Measurements from ENCODE around the gene DICER1.

The DICER1 gene

DNA sequence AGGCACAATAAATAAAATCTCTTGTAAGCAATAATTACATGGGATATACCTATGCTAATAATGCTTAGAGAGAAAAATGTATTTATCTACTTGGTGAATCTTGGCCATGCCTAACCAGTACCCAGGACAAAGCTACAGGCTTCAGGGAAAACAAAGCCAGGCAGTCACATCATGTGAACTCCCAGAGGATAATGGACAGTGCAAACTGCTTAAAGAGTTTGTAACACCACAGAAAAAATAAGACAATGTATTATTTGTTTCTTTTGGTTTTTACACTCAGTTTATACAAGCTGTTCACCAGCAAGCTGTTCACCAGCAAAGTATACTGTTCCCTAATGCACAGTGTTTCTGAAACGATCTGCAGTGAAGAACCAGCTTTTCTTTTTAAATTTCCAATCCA is 38.0 kb downstream of the DICER1 start:
- no peak for DNase-seq

DNA sequence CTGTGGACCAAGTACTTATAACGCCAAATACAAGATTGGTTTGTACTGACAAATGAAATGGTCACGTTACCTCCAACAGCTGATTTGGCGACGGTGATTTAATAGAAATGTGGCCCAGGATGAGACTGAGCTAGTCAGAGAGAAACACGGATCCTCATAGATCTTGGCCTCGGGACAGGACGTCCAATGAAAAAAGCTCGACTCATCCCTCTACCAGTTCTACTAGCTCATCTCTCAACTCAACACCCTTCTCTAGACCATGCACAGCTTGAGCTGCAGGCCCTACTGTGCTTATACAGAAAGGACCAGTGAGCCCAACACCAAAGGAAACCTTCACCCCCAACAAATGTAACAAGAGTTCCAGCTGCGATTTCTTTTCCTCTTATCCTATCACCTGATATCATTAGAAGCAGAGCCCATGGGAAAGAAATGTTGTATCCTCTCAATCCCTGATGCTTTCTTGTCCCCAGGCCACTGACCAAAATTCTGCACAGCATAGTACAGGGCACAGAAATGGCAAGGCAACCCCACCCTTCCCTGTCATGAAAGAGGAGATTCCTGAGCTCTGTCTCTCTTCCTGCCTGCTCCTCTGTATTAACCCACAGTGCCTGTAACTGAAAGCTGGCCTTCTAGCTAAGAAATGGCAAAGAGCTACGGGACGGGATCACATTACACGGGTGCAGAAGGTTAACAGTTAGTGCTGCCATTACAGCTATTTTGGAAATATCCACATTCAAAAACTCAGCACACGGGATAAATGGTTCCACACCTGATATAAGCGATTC is 39.2 kb downstream of the DICER1 start:
- DNase-seq = peak; percentile 3

DNA sequence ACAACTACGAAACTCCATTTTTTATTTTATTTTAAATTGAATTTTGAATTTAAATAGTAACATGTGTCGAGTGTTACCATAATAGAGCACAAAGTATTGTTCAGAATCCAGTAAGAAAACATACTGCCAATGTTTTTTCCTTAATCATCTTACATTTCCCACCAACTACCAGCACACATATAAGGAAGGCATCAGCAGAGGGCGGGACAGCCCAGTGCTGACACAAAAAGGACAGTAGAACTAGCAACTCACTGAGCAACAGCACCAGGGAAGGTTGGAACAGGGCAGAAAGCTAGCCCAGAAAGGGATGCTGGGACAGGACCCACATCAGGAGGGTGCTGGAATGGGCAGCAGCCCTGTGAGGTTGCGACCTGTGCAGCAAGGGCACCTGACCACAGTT is 43.9 kb downstream of the DICER1 start:
- no peak for DNase-seq

DNA sequence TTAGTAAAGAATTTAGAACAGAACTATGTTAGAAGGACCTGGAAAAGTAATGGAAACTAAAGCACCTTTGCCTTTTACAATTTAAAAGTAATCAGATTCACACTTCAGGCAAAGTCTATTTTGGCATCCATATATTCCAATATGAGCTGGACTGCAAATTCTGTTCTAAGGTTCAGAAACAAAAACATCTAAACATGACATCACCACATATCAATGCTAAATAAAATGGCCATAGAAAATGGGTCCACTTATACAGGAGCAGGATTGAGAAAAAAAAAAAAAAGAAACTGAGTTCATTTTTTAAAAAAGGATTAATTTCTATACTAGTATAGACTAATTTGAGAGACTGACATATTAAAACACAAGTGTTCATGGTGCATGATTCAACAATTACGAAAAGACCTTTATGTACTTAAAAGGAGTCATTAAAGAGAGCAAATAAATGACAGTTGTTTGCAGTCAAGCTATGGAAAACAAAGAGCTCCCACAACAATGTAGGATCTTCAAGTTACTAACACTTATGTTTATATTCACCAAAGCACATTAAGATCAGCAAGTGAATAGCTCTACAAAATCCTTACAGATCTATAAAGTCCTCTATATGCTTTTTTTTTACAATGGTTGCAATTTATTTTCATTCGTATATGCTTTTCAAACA is 45.7 kb downstream of the DICER1 start:
- DNase-seq = no peak

DNA sequence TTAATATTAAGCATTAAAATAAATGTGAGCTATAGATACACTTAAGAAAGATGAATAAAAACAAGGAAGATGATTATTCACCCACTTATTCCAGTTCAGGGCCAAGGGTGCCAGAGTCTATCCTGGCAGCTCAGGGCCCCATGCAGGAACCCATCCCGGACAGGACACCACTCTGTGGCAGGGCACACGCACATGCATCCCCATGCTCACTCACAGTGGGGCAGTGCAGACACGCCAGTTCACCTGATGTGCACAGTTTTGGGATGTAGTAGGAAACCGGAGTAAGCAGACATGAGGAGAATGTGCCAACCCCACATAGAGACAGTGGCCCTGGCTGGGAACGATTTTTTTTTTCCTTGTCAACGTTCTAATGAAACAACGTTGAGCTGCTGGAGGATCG is 47.2 kb downstream of the DICER1 start:
- DNase-seq = no peak

DNA sequence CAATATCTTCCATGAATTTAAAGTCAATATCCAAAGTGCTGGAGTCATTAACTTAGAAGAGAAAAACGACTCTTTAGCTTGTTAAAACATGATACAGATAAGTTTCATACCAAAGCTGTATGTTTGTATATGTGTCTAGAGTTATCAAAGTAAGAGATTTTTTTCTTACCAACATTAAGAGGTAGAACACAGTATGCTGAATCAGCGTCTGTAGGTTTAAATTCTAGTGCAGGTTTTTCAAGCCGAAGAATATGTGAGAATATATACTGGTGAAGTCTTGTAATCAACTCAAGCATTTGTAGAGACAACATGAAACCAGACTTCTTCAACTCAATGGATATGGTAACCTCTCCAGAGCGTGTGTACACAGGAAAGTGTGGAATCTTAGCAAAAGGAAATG is 49.6 kb downstream of the DICER1 start:
- DNase-seq = no peak

DNA sequence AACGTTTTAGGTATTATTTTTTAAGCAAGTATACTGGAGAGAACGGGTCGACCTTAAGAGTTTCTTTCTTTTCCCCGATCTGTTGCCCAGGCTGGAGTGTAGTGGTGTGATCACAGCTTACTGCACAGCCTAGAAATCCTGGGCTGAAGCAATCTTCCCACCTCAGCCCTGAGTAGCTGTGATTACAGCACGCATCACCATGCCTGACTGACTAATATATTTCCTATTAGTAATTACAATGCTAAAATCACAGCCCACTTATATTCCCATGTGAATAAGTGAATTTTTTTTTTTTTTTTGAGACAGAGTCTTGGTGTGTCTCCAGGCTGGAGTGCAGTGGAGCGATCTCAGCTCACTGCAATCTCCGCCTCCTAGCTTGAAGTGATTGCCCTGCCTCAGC is 50.4 kb downstream of the DICER1 start:
- no peak for DNase-seq

DNA sequence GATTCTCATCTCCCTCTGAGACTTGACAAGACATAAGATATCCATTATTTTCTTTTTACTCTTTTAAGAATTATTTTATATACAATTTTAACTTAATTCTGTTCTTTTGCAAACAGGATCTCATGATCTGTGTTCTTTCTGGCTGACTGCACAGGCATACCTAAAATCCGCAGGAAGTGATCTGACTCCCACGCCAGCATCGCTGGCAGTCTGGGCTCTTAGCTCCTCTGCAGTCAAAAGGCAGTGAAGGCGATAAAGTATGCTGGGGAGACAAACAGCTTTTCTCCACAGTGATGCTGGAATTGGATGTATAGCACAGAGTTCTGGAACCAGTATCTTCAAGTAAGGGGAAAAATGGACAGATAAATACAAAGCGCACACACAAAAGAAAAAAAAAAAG is 52.4 kb downstream of the DICER1 start:
- no peak for DNase-seq

DNA sequence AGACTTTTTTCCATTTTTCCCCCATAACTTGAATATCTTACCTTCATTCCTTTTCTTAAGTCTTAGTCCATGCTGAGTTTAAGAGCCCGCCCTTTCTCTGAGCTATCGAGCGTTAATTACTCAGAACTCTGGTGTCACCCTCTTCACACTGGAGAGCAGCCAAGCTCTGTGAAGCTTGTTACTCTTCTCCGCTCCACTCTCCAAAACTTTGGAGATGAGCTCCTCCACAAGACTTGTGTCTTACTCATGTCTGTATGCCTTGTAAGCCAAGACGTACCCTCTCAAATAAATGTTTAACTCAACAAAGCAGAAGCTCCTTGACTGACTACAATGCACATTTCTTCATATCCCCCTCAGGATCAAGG is 54.7 kb downstream of the DICER1 start:
- no peak for DNase-seq

DNA sequence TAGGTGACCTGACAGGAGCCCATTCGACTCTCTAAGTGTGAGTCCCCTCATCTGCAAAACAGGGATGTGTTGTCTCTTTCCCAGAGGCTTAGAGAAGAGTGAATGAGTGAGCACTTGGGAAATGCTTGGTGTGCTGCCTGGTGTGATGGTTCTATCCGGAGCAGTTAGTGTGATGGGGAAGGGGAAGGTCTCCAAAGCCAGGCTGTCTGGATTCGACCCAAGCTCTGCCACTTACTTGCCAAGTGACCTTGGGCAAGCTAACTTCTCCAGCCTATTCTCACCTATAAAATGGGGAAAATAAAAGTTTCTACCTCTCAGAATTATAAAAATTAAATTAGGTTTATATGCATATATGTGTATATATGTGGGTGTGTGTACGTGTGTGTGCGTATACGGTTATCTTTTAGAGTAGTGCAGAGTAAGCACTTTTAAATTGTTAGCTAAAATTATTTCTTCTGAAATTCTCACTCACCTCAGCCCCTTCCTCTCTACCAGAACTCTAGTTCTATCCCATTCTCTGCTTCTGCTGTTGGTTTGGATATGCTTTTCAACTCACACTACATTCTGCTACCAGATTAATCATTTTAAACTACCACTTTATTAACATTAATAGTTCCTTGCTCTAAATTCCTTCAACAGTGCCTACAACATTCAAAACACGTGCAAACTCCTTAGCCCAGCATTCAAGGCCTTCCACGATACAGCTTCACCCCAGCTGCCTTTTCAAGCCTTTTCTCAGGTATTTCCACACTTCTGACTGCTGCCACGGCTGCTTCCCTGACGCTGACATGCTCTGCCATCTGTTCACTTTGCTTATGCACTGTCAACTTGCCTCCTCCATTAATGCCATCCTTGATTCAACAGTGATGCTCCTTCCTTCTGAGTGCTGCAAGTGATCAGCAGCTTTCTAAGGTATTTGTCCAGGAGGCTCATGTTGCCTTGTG is 55.3 kb downstream of the DICER1 start:
- DNase-seq = no peak

DNA sequence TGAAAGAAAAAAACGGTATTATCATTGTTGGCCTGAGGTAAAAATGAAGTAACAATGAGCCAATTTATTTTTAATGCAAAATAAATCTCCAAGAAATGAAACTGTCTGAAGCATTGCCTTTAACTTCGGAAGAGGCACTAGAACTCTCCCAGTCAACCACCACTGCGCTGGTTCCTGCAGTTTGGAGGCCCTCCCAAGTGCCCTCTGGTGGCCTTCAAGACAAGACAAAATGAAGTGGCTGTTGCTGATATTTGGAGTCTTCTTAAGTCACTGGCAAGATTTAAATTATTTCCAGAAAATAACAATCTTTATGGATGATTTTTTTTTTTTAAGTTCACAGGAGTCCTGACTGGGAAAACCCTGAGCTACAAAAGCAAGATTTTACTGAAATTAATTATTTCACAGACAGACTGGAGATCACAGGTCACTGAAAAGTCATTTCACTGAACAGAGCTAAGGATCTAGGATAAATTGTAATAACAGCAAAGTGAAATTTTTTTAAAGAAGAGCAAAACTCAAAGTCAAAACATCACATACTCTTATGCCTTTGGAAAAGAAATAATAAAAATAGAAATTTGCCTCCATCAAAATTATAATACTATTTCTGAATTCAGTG is 58.2 kb downstream of the DICER1 start:
- DNase-seq = peak; percentile 46

DNA sequence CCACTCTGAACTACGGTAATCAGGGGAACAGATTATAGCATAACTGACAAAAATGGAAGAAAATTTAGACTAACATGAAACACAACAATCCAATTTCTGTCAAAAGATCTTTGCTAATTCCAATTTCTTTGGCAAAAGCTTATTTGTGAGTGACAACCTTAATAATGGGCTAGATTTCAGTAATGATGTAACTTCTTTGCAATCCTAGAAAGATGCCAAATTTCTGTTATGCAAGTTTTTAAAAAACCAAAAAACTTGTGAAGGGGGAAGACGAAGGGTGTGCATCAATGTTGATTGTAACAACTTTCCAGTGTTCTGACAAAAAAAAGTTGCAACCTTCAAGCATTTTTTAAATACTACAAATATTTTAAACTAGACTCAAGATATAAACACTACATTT is 59.9 kb downstream of the DICER1 start:
- DNase-seq = no peak

DNA sequence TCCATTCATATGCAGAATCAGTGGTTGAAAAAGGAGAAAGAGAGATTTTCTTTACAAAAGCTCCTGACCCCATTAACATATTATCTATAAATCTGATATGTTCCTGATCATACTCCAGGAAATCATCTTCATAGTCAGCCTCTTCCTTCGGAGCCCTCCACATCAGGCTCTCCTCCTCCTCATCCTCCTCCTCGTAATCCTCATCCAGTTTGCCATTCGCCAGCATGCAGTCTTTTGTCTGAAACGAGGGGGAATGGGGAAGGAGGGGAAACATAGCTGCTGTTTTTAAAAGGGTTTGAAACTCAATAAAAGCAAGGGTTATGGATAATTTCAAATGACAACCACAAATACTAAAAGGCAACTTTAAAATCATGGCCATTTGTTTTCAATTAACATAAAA is 60.9 kb downstream of the DICER1 start:
- no peak for DNase-seq

DNA sequence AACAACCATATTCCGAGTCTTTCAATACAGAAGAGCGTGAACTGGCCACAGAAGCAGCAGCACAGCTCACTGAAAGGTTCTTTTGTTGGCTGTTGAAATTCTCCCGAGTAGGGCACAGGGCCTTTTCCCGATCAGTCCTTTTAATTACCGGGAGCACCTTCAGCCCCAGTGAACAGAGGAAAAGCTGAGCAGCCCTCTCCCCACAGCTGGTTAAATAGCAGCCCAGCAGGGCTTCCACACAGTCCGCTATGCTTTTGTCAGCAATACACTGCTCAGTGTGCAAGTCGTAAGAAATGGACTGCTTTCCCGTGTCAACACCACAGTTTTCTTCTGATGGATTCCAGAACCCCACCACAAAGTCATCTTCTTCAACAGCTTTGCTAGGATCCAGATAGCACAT is 61.3 kb downstream of the DICER1 start:
- DNase-seq = no peak

DNA sequence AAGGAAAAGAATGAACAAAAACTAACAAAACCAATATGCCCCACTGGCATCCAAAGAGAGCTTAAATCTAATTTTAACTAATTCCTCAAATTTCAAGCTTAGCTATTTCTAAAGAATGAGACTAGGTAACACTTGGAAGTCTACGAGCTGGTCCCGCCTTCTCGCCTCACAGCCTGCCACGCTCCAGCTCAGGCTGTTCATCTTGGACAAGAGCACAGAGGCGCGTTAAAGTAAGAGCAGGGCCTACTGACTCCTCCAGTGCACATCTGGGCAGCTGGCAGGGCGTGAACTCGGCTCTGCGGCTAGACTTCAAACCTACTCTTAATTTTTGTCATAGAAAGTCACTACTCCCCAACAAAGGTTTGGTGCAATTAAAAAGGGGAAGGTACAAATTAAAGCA is 64.6 kb downstream of the DICER1 start:
- no peak for DNase-seq

DNA sequence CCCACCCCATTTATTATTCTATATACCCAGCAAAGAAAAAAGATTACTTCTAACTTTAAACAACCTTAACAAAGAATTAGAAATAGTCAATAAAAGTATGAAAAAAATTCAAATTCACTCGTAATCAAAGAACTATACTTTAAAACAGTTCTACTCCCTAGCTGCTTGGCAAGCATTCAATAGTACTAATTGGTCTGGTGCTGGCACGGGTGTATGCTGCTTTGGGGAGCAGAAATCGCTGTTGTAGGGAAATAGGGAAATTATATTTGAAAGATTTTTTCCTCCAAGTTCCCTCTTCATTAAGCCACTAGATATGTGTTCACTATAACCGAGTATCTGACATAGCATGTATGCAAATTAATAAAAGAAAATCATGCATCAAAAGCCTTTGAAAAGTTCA is 65.7 kb downstream of the DICER1 start:
- no peak for DNase-seq

DNA sequence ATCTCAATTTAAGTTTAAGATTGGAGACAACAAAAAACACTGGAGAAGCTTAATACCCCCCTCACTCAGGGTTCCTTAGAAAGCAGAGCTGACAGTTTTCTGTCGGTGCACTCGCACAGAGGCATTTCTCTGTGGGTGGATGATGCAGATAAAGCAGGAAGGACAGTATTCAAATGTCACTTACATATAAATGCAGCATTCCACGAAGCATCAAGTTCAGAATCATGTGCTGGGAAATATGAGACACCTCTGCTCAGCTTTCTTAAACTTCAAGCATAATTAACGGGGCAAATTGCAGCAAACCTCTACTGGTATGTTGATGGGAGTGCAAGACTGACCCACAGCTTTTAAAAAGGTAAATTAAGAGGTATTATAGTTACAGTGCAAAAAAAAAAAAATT is 68.7 kb downstream of the DICER1 start:
- DNase-seq = no peak

DNA sequence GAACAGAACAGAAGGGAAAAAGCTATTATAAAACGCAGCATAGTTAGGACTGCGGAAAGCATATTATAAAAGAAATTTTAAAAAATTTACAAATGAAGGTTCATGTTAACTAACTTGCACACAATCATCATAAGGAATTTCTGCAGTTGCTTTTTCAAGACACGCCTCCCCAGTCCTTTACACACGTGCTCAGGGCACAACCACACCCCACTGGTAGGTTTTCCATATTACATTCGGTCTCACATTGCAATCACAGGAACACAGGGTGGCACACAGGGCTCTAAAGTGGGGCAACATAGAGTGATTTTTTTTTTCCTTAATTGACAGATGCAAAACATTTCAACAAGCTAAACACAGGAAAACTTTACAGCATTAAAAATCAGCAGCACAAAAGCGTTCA is 69.7 kb downstream of the DICER1 start:
- DNase-seq = no peak

DNA sequence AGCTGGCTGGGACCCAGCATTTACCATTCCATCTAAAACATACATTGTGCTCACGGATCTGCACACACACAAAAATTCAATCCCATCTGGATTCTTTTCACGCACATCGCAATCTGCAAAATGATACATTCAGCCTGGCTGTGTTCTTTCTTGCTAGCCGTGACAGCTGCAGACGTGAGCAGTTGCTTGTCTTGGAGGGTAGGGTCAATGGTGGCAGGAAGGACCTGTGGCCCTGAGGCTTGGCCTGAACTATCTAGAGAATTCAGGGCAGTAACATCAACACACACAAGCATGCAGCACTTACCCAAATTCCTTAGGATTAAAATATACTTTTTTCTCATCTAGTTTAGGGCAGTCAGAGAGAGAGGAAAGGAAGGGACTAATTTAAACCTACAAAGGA is 72.0 kb downstream of the DICER1 start:
- no peak for DNase-seq

DNA sequence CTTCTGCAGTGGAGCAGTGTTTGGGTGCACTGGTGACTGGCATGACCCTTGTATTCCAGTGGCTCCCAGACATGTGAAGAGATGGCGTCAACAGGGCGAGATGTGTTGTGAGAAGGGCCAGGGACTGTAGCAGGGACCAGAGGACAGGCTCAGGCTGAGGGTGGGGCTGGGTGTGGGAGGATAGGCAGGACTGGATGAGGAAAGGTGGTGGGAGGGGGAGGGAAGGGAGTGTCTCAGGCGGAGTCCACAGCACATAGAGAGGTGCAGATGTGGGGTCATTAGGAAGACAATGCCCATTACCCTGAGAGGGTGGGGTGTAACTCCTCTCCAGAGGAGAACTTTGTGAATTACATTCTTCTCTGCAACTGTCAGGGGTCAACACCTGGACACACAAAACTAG is 78.5 kb downstream of the DICER1 start:
- no peak for DNase-seq

DNA sequence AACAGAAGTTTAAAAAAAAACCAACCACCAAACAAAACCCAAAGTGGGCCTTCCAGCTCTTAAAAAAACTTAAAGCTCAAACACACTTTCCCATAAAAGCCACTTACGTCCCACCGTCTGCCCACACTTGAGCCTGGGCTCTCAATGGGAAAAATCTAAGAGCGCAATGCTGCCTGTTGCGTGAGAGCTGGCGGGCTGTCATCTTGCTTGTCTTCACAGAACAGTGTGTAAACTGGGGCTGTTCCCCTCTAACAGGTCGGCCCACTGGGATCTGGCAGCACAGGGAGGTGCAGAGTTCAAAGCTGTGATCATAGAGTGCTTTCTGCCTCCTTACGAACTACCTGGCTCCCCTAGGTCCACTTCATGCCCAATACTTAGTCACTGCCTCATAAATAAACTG is 80.0 kb downstream of the DICER1 start:
- DNase-seq = no peak

DNA sequence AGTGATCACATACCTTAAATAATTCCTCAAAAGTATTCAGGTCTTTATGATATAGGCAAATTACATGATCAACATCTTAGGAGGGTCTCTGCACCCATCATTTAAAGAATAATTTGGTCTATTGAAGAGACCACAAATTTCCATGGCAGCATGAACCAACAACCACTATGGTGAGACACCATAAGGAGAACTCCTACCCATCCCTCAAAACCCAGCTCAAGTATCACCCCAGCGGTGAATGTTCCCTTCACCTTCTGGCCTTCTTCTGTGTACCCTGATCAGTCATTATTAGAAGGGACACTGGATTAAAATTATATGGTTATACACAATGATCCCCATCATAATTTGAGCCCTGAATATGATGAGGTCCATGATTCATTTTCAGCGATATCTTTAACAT is 81.5 kb downstream of the DICER1 start:
- DNase-seq = no peak

DNA sequence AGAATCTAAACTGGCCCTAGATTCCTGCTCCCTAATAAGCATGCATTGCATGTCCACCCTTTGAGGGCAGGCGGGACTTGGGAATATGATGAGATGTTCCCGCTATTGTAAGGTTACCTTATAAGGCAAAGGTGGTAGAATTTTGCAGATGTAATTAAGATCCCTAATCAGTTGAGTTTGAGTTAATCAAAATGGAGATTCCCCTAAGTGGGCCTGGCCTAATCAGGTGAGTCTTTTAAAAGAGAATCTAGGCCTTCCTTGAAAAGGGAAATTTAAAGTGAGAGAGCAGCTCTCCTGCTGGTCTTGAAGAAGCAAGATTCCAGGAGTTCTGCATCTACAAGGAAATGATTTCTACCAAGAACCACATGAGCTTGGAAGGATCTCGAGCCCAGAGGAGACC is 83.4 kb downstream of the DICER1 start:
- DNase-seq = no peak
